GM12864 (cell line): ENCODE results near the gene ACR.

Experiments
- DNase-seq: peaks from one replicate; pipeline ENCODE4 v3.0.0-alpha.2; 2011; ENCODE audit warnings: low read depth
- H3K4me3 ChIP-seq: 2 replicates; pipeline ENCODE4 v1.5.1; 2011; ENCODE audit warnings: mild to moderate bottlenecking, low read depth, low read length, control low read depth
- TF ChIP-seq, protein P1 (sequence below): IDR thresholded peaks from 2 replicates; pipeline ENCODE4 v1.5.1; 2011; ENCODE audit warnings: low read depth, mild to moderate bottlenecking, moderate library complexity, low read length, control low read depth, inconsistent platforms; ENCODE audit errors: missing control alignments

The ACR gene

GRCh38 chr22:50695421-50696250, 42.4 kb upstream of the ACR start:
- no peak overlapping the region for H3K4me3 ChIP-seq
- TF ChIP-seq, protein P1, sequence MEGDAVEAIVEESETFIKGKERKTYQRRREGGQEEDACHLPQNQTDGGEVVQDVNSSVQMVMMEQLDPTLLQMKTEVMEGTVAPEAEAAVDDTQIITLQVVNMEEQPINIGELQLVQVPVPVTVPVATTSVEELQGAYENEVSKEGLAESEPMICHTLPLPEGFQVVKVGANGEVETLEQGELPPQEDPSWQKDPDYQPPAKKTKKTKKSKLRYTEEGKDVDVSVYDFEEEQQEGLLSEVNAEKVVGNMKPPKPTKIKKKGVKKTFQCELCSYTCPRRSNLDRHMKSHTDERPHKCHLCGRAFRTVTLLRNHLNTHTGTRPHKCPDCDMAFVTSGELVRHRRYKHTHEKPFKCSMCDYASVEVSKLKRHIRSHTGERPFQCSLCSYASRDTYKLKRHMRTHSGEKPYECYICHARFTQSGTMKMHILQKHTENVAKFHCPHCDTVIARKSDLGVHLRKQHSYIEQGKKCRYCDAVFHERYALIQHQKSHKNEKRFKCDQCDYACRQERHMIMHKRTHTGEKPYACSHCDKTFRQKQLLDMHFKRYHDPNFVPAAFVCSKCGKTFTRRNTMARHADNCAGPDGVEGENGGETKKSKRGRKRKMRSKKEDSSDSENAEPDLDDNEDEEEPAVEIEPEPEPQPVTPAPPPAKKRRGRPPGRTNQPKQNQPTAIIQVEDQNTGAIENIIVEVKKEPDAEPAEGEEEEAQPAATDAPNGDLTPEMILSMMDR, result no peak
- DNase-seq, result no peak

GRCh38 chr22:50696251-50696798, 41.7 kb upstream of the ACR start:
- TF ChIP-seq, protein P1, result no peak
- no peak for DNase-seq
- no peak overlapping the region for H3K4me3 ChIP-seq

DNA sequence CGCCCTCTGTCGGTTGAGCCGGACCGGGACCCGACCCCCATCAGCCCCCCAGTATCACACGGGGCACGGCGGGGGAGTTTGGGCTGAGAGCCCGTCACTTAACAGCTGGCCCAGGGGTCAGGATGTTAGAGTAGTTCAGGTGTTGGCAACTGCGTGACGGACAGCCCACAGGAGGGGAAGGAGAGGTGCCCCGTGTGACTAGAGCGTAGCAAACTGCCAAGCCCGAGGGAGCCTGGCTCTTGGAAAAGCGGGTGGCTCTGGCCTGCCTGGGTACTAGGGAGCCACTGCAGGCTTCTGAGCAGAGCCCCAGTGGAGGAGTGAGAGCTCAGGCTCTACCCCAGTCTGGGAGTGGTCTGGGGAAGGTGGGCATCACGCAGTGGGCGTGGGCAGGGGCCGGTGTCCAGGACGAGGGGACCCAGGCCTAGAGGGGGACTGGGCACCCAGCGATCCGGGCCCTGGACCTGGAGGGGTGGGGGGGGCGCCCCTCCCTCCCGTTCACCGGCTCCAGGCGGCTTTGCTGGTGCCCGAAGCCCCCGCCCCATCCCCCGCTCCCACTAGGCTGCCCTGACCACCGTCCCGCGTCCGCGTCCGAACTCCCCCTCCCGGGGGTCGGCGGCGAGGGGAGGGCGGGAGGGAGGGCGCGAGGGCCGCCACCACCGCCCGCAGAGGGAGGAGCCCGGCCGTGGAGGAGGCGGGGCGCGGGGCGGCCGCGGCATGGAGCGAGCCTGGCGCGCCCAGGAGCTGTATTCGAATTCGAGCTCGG, 41.0 kb upstream of the ACR start:
- no peak overlapping the region for H3K4me3 ChIP-seq
- DNase-seq, result no peak
- TF ChIP-seq, protein P1, result no peak

- TF ChIP-seq, protein P1, result no peak
- no peak overlapping the region for H3K4me3 ChIP-seq
- no peak for DNase-seq
These were observed 40.1 kb upstream of the ACR start for GRCh38 chr22:50697667-50698506.

GRCh38 chr22:50698546-50698945, 39.5 kb upstream of the ACR start:
- TF ChIP-seq, protein P1, result no peak
- no peak overlapping the region for H3K4me3 ChIP-seq

GRCh38 chr22:50699001-50699755, 38.8 kb upstream of the ACR start:
- no peak overlapping the region for H3K4me3 ChIP-seq
- DNase-seq, result no peak
- TF ChIP-seq, protein P1, result no peak

More at GRCh38 chr22:50698546-50698945, 39.5 kb upstream of the ACR start:
- no peak for DNase-seq
